ENCODE measurements around the gene AP5S1.

The AP5S1 gene

DNA sequence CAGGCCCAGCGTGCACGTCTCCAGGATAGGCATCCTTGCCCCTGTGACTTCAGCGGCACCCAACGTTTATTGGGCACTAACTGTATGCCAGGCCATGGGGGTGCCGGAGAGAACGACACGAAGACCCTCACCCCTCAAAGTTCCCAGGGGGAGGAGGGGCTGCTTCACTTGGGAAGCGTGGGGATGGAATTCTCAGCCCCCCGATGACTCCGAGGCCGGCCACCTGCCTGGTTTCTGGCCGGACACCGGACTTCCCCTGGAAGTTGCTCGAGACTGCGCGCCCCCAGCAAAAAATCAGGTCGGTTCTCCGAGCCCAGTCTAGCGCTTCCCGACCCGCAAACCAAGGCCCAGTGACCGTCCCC lies 26.0 kb downstream of the AP5S1 start:
- DNase-seq (ENCODE audit: low read depth in 2 of 2) = no peak

DNA sequence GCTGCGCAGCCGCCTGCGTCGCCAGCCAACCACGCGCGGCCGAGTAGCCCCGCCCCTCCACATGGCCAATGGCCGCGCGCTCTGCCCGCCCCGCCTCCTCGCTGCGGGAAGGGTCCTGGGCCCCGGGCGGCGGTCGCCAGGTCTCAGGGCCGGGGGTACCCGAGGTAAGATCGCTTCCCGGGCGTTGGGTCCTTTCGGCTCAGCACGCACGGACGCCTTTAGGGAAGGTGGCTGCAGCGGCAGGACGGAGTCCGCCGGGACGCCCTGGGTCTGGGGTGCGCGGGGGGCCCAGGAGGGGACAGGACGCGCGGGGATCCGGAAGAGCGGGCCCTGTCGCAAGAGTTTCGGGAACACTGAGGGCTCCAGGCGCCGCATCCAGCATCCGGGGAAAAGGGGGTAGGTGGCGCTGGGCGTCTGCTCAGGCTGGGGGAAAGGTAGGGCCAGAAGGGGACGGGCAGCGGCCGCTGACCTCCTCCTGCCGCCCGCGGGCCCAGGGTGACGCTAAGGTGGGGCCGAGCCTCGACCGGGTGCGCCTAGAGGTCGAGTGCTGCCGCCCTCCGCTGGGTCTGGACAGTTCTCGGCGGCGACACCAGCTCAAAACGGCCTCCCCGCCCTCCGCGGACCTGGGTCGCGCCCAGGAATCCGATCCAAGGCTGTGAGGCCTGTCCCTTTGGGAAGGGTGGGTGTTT lies 26.5 kb downstream of the AP5S1 start, which contains the start of gene MAVS:
Gene MAVS (plus strand): TSS at position 95 of the 689 bp plus-strand sequence. CDS start 7,791 bp downstream, outside the sequence.
- peak; percentile 78 to 88 for DNase-seq (ENCODE audit: low read depth in 2 of 2)

DNA sequence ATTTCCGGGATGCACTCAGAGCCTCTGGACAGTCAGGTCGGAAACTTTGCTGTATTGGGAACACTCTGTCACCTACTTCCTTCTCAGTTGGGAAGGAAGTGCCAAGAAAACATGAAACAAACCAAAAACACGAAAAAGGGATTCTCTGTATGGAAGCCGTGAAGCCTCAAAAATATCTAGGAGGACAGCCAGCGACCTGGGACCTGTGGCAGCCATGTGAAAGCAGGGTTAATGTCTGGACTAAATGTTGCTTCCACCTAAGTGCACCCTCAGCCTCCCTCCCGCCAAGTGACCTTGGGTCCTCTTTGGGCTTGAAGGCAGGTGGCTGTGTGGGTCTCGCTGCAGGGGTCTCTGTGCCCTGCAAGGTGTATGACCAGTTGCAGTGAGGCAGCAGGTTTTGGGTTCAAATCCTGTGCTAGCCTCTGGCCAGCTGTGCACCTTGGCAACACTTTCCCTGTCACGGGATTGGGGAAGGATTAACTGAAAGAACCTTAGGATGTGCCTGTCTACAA lies 27.1 kb downstream of the AP5S1 start:
- no peak for DNase-seq (ENCODE audit: low read depth in 2 of 2)

DNA sequence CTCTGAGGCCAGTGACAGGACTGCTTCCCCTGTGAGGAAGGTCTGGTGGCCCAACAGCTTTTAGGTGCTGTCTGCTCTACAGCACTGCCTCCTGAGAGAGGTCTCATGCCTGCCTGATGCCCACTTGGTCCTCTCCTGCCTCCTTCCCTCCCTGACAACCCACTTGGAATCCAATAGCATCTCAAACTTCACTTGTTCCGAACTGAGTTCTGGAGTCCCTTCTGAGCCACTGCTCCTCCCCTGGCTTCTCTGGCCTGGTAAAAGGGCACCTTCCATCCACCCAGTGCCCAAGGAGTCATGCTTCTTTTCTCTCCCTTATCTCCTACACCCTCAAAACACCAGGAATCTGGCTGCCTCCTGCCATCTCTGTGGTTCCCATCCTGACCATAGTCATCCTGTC lies 28.2 kb downstream of the AP5S1 start:
- no peak for DNase-seq (ENCODE audit: low read depth in 2 of 2)

DNA sequence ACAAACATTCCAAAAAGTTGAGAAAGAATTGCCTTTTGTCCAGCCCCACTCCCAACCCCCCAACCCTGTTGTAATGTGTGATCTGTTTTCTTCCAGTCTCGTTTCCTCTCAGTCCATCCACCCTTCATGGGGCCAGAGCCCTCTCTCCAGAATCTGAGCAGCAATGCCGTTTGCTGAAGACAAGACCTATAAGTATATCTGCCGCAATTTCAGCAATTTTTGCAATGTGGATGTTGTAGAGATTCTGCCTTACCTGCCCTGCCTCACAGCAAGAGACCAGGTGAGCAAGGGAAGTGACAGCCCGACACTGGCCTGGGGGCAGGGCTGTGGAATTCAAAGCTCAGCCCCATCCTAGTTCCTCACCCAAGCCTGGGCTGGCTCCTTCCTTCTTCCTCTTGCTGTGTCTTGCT lies 34.1 kb downstream of the AP5S1 start:
- no peak for DNase-seq (ENCODE audit: low read depth in 2 of 2)

DNA sequence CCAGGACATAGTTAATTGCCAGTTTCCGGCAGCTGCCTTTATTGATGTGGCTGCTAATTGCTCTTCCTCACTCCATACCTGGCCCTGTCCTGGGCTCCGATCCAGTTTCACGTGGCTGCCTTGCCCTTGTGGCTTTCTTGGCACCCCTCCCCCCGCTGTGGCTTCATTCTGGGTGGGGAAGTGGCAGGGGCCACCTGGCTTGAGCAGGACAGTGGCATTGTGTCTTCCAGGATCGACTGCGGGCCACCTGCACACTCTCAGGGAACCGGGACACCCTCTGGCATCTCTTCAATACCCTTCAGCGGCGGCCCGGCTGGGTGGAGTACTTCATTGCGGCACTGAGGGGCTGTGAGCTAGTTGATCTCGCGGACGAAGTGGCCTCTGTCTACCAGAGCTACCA lies 37.1 kb downstream of the AP5S1 start:
- DNase-seq (ENCODE audit: low read depth in 2 of 2) = no peak

DNA sequence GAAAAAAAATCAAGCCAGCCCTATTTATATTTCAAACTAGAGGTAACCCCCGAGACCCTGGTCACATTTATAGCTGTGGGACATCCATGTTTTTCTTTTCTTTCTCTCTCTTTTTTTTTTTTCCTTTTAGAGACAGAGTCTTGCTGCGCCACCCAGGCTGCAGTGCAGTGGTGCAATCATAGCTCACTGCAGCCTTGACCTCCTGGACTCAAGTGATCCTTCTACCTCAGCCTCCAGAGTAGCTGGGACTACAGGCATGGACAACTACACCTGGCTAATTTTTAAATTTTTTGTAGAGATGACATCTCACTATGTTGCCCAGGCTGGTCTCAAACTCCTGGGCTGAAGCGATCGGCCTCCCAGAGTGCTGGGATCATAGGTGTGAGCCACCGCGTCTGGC lies 38.3 kb downstream of the AP5S1 start:
- no peak for DNase-seq (ENCODE audit: low read depth in 2 of 2)

DNA sequence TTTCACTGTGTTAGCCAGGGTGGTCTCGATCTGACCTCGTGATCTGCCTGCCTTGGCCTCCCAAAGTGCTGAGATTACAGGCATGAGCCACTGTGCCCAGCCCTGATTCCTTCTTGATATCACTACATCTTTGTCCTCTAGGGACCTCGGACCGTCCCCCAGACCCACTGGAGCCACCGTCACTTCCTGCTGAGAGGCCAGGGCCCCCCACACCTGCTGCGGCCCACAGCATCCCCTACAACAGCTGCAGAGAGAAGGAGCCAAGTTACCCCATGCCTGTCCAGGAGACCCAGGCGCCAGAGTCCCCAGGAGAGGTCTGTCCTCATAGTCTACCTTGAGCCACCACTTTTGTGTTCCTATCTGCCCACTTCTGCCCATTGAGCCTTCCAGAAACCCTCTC lies 40.8 kb downstream of the AP5S1 start:
- DNase-seq (ENCODE audit: low read depth in 2 of 2) = no peak

DNA sequence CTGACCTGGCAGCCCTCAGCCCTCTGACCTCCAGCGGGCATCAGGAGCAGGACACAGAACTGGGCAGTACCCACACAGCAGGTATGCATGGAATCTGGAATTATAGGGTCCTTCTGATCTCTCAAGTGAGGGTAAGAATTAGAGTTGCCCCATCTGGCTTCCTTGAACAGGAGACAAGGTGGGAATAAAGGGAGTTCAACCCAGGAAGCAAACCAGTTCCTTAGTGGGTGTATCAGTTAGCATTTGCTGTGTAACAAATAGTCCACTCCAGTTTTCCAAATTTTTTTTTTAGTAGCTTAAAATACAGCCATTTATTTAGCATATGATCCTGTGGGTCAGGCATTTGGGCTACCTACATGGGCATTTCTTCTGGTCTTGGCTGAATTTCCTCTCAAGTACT lies 42.0 kb downstream of the AP5S1 start:
- no peak for DNase-seq (ENCODE audit: low read depth in 2 of 2)

DNA sequence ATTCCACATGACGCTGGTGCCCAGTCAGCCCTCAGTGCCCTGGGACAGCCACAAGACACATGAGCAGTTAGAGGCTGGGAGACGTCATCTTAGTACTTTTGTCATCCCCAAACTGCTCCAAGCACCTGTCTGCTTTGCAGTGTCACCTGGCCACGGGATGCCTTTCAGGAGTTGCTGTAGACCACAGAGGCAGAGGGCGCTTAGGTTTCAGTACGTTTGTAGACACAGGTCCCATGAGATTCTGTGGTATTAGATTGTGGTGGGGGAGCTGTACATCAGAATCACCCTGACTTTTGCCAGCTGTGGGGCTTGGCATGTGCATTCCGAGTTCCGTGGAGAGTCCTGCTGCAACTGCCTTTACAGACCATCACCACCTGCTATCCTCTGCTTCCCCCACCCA lies 43.0 kb downstream of the AP5S1 start:
- no peak for DNase-seq (ENCODE audit: low read depth in 2 of 2)

DNA sequence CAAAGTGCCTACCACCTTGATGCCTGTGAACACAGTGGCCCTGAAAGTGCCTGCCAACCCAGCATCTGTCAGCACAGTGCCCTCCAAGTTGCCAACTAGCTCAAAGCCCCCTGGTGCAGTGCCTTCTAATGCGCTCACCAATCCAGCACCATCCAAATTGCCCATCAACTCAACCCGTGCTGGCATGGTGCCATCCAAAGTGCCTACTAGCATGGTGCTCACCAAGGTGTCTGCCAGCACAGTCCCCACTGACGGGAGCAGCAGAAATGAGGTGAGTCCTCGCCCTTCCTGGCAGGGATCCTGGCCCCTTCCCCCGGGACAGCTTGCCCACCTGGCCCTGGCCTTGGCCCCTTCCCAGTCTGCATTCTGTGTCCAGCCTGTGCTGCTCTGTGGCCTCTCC lies 44.2 kb downstream of the AP5S1 start:
- DNase-seq (ENCODE audit: low read depth in 2 of 2) = no peak

DNA sequence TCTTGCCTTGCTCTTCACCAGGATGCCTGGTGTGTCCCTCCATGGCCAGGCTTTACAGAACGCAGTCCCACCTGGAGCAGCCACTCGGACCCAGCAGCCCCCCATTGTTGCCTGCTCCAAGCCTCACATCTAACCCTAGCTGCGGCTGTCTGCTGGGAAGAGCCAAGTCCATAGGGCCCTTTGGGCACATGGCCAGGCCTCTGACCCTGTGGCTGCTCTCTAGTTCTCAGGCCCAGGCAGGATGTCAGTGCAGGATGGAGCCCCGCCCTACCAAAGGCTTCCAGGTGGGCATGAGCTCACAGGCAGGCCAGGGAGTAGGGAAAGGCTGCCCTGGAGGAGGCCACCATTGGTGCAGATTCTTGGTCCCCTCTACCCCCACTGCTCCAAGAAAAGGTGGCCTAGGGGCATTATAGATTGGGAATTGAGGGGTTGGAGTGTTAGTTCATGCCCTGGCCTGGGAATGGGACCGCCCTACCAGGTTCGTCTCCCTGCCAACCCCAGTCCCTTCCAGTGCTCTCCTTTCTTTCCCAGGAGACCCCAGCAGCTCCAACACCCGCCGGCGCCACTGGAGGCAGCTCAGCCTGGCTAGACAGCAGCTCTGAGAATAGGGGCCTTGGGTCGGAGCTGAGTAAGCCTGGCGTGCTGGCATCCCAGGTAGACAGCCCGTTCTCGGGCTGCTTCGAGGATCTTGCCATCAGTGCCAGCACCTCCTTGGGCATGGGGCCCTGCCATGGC lies 45.0 kb downstream of the AP5S1 start:
- DNase-seq (ENCODE audit: low read depth in 2 of 2) = no peak

DNA sequence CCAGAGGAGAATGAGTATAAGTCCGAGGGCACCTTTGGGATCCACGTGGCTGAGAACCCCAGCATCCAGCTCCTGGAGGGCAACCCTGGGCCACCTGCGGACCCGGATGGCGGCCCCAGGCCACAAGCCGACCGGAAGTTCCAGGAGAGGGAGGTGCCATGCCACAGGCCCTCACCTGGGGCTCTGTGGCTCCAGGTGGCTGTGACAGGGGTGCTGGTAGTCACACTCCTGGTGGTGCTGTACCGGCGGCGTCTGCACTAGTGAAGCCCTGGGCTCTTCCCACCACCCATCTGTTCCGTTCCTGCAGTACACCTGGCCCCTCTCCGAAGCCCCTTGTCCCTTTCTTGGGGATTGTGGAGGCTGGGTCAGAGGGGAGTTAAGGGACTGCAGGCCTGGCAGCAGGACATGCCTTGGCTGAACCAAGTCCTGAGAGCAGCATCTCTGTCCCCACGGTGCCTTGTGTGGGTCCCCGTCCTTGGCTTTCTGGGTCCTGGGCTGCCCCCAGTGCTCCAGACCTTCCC lies 45.6 kb downstream of the AP5S1 start:
- DNase-seq (ENCODE audit: low read depth in 2 of 2) = no peak

DNA sequence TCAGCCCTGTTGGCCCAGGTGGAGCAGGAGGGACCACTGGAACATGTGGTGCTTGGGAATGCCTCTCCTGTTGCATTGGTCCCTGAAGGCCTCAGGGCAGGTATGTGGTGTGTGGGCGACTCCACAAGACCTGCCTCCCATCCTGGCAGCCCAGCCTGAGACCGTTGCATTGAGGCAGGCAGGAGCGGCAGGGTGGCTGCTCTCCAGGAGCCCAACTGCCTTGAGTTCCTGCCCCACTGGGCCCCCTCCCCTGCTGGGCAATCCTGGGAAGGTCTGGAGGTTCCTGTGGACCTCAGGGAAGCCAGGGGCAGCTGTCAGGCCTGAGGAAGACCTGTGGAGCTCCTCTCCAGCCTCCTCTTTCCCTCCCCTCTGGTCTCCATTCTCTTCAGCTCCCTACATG lies 46.1 kb downstream of the AP5S1 start:
- DNase-seq (ENCODE audit: low read depth in 2 of 2) = no peak

DNA sequence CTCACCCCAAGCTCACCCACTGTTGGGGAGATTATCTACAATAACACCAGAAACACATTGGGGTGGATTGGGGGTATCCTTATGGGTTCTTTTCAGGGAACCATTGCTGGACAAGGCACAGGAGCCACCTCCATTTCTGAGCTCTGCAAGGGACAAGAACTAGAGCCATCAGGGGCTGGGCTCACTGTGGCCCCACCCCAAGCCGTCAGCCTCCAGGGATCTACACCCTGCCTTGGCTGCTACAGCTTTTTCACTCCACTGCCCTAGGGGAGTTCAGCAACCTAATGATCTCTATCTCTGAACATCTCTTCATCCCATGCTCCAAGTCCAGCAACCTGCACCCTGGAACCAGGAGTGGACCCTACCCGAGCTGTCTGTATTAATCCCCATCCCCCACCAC lies 47.5 kb downstream of the AP5S1 start:
- no peak for DNase-seq (ENCODE audit: low read depth in 2 of 2)

DNA sequence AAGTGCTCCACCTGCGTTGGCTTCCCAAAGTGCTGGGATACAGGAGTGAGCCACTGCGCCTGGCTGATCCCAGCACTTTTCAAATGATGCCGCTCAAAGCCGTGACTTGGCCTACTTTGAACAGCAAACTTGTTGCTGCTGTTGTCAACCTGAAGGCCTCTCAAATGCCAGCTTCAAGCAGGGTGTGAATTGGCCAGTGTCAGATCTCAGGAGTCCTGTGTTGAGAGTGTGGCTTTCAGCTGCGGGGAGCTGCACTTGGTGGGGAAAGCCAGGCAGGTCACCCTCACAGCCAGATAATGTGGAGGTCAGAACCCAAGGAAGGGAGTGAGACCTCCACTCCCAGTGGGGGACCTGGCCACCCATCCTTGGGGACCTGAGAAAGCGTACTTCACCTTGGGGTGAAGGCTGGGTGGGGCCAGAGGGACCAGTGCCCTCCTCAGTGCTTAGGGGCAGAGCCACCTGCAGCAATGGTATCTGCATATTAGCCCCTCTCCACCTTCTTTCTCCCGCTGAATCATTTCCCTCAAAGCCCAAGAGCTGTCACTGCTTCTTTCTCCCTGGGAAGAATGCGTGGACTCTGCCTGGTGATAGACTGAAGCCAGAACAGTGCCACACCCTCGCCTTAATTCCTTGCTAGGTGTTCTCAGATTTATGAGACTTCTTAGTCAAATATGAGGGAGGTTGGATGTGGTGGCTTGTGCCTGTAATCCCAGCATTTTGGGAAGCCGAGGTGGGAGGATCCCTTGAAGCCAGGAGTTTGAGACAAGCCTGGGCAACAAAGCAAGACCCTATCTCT lies 49.7 kb downstream of the AP5S1 start:
- no peak for DNase-seq (ENCODE audit: low read depth in 2 of 2)

DNA sequence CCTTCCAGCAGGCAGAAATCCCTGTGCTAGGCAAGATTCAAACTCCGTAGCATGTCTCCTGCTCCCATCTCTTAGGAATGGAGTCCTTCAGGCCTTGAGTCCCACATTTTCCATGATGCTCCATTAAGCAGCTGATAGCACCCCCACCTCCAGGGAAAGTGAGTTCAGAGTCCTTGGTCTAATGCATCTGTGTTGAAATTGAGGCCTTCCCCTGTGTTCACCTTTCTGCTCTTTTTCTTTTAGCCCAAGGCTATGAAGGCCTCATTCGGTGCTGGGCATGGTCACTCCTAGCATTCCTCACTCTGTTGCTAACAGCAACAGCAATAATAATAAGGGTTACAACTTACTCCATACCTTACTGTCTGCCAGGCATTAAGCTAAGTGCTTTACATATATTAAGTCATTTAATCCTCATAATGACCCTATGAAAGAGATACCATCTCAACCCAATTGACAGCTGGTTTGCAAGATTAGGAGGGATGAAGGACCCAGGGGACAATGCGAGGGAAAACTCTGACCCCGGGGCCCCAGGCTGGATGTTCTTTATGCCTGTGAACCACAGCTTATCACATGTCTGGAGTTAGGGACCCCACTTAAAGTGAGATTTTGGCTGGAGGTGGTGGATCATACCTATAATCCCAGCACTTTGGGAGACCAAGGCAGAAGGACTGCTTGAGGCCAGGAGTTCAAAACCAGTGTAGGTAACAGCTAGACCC lies 51.4 kb downstream of the AP5S1 start:
- no peak for DNase-seq (ENCODE audit: low read depth in 2 of 2)

DNA sequence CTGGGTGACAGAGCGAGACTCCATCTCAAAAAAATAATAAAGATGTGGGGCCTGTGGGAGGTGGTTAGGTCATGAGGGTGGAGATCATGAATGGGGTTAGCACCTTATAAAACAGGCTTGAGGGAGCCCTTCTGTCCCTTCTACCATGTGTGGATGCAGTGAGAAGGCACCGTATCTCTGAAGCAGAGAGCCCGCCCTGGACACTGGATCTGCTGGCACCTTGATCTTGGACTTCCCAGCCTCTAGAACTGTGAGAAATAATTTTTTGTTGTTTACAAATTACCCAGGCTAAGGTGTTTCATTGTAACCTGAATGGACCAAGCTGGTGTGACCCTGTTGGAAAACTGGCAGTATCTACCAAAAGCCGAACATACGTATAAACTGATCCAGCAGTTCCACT lies 53.2 kb downstream of the AP5S1 start:
- DNase-seq (ENCODE audit: low read depth in 2 of 2) = no peak

DNA sequence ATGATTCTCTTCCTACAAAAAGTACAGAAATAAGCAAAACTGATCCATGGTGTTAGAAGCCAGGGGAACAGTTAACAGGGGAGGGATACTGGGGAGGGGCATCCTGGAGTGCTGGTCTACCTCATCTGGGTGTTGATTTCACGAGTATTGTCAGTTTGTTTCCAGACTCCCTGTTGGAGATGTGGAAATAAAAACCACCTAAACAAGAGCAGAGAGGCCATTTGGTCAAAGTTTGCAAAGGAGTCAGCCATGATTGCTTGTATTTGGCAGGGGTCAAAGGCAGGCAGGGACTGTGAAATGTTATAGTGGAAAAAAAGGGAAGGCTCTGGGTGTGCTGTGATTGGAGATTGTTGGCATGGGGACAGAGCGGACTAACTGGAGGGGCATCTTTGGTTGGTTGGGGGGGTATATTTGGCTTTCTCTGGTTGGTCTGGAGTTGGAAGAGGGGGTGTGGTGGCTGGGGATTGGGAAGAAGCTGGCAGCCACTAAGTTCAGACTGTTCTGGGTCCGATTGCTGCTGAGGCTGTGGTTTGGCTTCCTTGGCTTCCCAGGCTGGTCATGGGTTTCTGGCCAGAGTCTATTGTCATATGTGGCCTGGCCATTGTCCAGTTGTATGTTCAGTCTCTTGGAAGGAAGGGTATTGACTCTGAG lies 54.0 kb downstream of the AP5S1 start:
- DNase-seq (ENCODE audit: low read depth in 2 of 2) = no peak

DNA sequence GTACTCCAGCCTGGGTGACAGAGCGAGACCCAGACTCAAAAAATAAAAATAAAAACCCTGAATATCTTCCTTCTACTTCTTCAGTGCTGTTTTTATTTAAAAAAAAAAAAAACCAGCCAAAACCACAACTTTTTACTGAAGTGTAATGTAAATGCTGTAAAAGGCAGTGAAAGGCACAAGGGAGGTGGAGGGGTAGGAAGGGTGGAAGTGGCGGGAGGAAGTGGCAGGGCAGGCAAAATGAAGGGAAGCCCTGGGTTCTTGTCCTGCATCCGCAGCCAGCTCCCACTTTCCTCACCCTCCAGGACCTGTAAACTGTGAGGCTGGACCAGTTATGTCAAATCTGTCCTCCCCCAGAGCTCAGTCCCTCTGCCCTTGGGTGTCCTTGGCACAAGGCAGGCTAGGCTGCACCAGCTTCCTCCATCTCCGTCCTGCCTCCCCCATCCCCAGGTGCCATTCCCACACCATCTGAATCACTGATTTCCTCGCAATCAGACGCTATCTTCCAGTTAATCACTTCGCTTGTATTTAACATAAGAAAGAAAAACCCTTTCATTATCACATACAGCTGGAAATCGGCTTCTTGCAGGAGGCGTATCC lies 55.1 kb downstream of the AP5S1 start:
- no peak for DNase-seq (ENCODE audit: low read depth in 2 of 2)

DNA sequence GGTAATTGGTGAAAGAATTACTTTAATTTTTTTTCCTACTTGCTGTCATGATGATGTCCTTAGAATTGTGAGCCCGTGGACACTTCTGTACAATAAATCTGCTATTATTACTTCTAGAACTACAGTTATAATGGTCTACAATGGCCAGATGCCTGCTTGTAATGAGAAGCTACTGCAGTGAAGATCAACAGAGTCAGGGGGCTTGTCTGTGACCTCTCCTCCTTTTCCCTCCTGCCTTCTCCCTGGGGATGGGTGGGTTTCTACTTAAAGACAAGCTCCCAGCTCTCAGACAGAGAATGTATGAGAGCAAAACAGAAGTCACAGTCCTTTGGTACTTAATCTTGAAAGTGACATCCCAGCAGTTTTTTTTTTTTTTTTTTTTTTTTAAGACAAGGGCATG lies 55.7 kb downstream of the AP5S1 start:
- no peak for DNase-seq (ENCODE audit: low read depth in 2 of 2)
